ENCODE results near the gene CDX1.

CDX1 gene

DNA sequence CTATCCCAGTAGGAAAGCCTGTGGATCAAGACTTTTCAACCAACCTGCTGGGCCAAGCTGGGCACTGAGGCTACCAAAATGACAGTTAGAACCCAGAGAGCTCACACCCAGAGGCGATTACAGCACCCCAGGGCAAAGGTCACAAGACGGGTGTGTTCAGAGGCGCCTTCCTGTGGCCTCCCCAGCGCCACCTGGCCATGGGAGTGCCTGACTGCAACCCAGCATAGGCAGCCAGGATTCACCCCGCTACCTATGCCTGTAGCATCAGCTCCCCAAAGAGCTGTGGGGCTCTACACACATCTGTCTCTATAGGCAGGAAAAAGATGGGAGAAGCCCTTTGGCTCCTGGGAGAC lies 44.4 kb upstream of the CDX1 start:
- Histone ChIP-seq H3K4me1 (peaks cover 0 to 62% (median 13%) of the 10 kb centered on the region in 10 experiments; a peak in 10 of 20 replicates), H3K27ac (peak overlapping the region in 8 of 11 experiments; percentile 7 to 58 (median 36); a peak in 11 of 22 replicates), H3K27me3 (no peaks in the 10 kb centered on the region), H3K9me3 (replicated peaks in 1 of 11) (no peaks in the 10 kb centered on the region), H3K4me2 (peak overlapping the region in 5 of 11 experiments; percentile 3 to 85 (median 56); a peak in 7 of 22 replicates), H3K36me3 (peaks cover 0 to 98% (median 96%) of the 10 kb centered on the region in 11 experiments; a peak in 18 of 22 replicates), H3K9ac (peak overlapping the region in 6 of 11 experiments; percentile 5 to 28 (median 17); a peak in 4 of 22 replicates), H3K4me3 (no peak overlapping the region), H4K20me1 (no peaks in the 10 kb centered on the region)
- TF ChIP-seq Cebpa-rat (IDR thresholded peaks at IDR 0.05) = no peak

DNA sequence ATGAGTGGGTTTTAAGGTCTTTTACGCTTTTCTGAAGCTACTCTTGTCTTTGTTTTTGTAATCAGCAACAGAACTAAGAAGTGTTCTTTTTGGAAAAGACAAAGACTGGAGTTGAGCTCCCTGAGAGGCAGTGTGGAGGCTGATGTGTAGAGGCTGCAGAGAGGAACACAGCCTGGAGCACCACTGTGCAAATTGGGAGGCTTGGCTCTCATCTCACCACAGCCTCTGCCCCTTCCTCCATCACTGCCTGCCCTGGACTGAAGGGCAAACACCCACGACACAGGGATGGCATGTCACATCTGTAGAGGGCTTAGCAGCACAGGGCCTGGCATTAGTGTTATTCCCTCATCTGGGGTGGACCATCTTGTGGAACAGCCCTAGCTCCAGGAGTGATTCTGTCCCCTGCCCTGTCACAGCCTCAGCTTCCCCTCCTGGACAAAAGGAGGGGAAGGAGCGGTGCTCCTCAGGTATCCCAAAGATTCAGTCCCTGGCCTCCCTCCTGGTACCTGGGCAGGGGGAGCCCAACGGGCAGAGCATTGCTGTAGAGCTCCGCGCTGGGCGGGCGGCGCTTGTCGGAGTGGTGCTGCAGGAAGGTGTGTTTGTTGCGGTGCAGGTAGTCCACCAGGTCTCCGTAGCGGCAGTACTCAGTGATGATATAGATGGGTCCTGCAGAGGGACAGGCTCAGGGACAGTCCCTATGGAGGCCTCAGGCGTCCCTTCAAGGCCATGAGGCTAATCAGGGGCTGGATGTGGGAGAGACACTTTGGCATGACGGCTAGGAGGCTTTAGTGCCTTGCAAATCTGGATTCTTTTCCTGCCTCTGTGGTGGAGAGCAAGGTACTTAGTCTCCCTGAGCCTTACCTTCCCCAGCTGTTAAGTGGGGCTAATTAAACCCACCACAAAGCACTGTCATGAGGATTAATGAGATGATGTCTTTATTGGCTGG lies 43.8 kb upstream of the CDX1 start:
- H3K4me3 ChIP-seq = no peak overlapping the region
- peak overlapping the region in 9 of 11 experiments; percentile 9 to 58 (median 43); a peak in 12 of 22 replicates for H3K27ac ChIP-seq
- H3K27me3 ChIP-seq = no peaks in the 10 kb centered on the region
- H4K20me1 ChIP-seq = no peaks in the 10 kb centered on the region
- TF ChIP-seq Cebpa-rat (IDR thresholded peaks at IDR 0.05) = no peak
- H3K4me1 ChIP-seq = peaks cover 0 to 55% (median 13%) of the 10 kb centered on the region in 10 experiments; a peak in 10 of 20 replicates
- peak overlapping the region in 5 of 11 experiments; percentile 3 to 85 (median 56); a peak in 7 of 22 replicates for H3K4me2 ChIP-seq
- H3K9me3 ChIP-seq (replicated peaks in 1 of 11) = no peaks in the 10 kb centered on the region
- peak overlapping the region in 8 of 11 experiments; percentile 5 to 28 (median 15); a peak in 7 of 22 replicates for H3K9ac ChIP-seq
- peaks cover 0 to 98% (median 94%) of the 10 kb centered on the region in 11 experiments; a peak in 18 of 22 replicates for H3K36me3 ChIP-seq

DNA sequence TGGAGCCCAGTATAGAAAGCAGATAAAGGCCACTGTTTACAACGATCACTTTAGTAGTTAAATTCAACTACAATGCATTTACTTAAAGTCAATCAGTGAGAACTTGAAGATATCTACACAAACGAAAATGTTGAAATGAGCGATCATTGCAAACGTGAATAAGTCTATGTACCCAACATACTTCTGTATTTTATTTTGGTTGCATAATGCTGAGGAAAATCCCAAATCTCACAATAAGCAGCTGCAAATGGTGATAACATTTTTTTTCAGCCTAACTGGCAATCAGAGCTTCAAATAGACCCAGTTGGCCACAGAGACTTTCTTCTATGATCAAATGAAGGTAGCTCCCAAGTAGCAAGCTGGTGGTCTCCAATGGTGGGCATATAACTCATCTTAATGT lies 43.0 kb upstream of the CDX1 start:
- no peak overlapping the region for H3K4me3 ChIP-seq
- H3K27ac ChIP-seq = peak overlapping the region in 6 of 11 experiments; percentile 26 to 76 (median 58); a peak in 8 of 22 replicates
- no peak for TF ChIP-seq Cebpa-rat (IDR thresholded peaks at IDR 0.05)
- peaks cover 0 to 98% (median 94%) of the 10 kb centered on the region in 11 experiments; a peak in 18 of 22 replicates for H3K36me3 ChIP-seq
- H3K9me3 ChIP-seq (replicated peaks in 1 of 11) = no peaks in the 10 kb centered on the region
- H3K4me2 ChIP-seq = peak overlapping the region in 3 of 11 experiments; percentile 60 to 85 (median 80); a peak in 5 of 22 replicates
- H3K9ac ChIP-seq = peak overlapping the region in 4 of 11 experiments; percentile 35 to 51 (median 40); a peak in 6 of 22 replicates
- H3K27me3 ChIP-seq = no peaks in the 10 kb centered on the region
- no peaks in the 10 kb centered on the region for H4K20me1 ChIP-seq
- H3K4me1 ChIP-seq = peaks cover 0 to 57% (median 21%) of the 10 kb centered on the region in 10 experiments; a peak in 16 of 20 replicates

DNA sequence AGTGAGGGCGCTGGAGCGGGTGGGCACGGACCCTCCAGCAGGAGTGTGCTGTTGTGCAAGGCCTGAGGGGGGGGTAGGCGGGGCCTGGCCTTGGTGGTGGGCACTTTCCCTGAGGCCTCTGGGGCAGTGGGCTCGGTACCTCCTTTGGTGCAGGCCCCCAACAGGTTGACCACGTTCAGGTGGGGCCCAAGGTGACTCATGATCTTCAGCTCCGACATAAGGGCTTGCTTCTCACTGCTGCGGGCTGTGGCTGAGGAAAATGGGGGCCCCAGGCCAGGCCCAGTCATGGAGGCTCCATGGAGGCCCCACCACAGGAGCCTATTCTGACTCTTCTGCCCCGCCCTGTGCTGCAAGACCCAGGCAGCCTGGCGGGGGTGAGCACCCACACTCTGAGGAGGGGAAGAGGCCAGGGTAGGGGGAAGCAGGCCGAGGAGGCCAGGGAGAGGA lies 42.4 kb upstream of the CDX1 start:
- peak overlapping the region in 3 of 11 experiments; percentile 60 to 85 (median 80); a peak in 6 of 22 replicates for H3K4me2 ChIP-seq
- no peaks in the 10 kb centered on the region for H4K20me1 ChIP-seq
- H3K4me3 ChIP-seq = no peak overlapping the region
- TF ChIP-seq Cebpa-rat (IDR thresholded peaks at IDR 0.05) = no peak
- peak overlapping the region in 8 of 11 experiments; percentile 21 to 76 (median 54); a peak in 12 of 22 replicates for H3K27ac ChIP-seq
- no peaks in the 10 kb centered on the region for H3K27me3 ChIP-seq
- H3K4me1 ChIP-seq = peaks cover 0 to 56% (median 25%) of the 10 kb centered on the region in 10 experiments; a peak in 16 of 20 replicates
- H3K36me3 ChIP-seq = peaks cover 0 to 98% (median 94%) of the 10 kb centered on the region in 11 experiments; a peak in 18 of 22 replicates
- H3K9me3 ChIP-seq (replicated peaks in 1 of 11) = no peaks in the 10 kb centered on the region
- peak overlapping the region in 5 of 11 experiments; percentile 26 to 51 (median 38); a peak in 8 of 22 replicates for H3K9ac ChIP-seq

DNA sequence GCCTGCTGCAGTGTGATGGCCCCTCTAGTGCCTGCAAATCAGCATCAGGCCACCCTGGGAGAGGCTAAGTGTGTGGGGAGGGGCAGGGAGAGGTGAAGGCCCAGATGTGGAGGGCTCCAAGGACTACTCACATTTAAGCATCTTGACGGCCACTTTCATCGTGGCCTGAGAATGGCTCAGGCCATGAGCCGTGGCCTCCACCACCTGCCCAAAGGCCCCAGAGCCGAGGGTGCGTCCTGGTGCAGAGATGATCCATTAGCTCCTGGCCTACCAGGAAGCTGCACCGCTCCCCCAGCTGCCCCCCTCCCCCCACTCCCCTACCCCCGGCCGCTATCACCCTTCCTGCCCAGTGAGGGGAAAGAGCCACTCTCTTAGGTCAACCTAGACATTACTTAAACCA lies 42.0 kb upstream of the CDX1 start:
- H3K27ac ChIP-seq = peak overlapping the region in 8 of 11 experiments; percentile 21 to 76 (median 54); a peak in 12 of 22 replicates
- H3K4me2 ChIP-seq = peak overlapping the region in 3 of 11 experiments; percentile 60 to 85 (median 80); a peak in 6 of 22 replicates
- H4K20me1 ChIP-seq = no peaks in the 10 kb centered on the region
- no peak overlapping the region for H3K4me3 ChIP-seq
- peaks cover 0 to 98% (median 94%) of the 10 kb centered on the region in 11 experiments; a peak in 18 of 22 replicates for H3K36me3 ChIP-seq
- no peak for TF ChIP-seq Cebpa-rat (IDR thresholded peaks at IDR 0.05)
- no peaks in the 10 kb centered on the region for H3K27me3 ChIP-seq
- peak overlapping the region in 5 of 11 experiments; percentile 26 to 51 (median 38); a peak in 5 of 22 replicates for H3K9ac ChIP-seq
- peaks cover 0 to 54% (median 27%) of the 10 kb centered on the region in 10 experiments; a peak in 16 of 20 replicates for H3K4me1 ChIP-seq
- no peaks in the 10 kb centered on the region for H3K9me3 ChIP-seq (replicated peaks in 1 of 11)

DNA sequence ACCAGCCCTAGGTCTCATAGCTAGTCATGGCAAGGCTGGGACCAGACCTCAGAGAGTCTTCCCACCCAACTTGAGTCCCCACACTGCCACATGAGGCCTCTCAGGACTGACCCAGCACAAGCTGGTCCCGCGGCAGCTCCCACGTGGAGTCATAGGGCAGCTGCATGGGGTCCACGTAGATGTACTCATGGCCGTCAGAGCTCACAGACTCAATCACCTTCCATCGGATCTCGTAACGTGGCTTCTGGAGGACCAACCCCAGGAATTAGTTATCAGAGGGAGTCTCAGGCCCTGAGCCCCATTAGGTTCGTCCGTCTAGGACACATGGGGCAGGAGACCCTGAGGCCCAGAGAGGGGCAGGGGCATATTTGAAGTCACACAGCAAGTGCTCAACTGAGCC lies 41.2 kb upstream of the CDX1 start:
- H3K4me1 ChIP-seq = peaks cover 3 to 59% (median 32%) of the 10 kb centered on the region in 10 experiments; a peak in 17 of 20 replicates
- peak overlapping the region in 7 of 11 experiments; percentile 13 to 37 (median 21); a peak in 6 of 22 replicates for H3K27ac ChIP-seq
- H3K9me3 ChIP-seq (replicated peaks in 1 of 11) = no peaks in the 10 kb centered on the region
- peaks cover 0 to 98% (median 93%) of the 10 kb centered on the region in 11 experiments; a peak in 18 of 22 replicates for H3K36me3 ChIP-seq
- H3K9ac ChIP-seq = 0 out of 22 replicates have a peak overlapping the region, but pooled peaks of 3 of the 11 experiments have one; percentile 5 to 15 (median 9)
- no peak for TF ChIP-seq Cebpa-rat (IDR thresholded peaks at IDR 0.05)
- H4K20me1 ChIP-seq = no peaks in the 10 kb centered on the region
- H3K4me2 ChIP-seq = peak overlapping the region in 1 of 11 experiments; percentile 27; a peak in 1 of 22 replicates
- no peaks in the 10 kb centered on the region for H3K27me3 ChIP-seq
- no peak overlapping the region for H3K4me3 ChIP-seq

DNA sequence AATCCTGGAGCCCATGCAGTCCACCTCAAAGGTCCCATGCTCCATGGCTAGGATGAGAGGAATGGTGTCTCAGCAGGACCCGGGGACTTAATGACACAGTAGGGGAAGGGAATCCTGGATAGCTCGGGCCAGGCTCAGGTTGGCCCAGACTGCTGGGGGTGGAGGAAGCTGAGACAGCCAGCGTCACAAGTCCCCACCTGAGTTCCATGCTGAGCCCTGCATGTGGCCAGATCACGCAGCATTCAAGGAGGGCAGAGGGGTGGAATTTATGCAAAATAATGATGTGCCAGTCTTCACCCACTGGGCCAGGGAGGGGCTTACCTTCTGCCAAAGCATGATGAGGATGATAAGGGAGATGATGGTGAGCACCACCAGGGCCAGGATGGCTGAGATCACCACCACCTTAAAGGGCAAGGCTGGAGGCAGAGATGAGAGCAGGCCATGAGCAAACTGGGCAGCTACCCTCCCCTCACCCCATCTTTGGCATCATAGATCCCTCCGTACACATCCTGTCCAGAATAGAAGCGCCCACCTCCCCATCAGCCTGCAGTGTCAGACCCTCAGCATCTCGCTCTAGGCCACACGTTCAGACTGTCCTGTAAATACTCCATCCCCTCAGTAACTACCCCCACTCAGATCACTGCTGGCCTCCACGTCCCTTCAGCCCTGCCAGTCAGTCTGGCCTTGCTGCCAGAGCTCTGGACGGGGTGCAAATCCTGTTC lies 40.2 kb upstream of the CDX1 start:
- H3K27ac ChIP-seq = peak overlapping the region in 5 of 11 experiments; percentile 3 to 64 (median 20); a peak in 5 of 22 replicates
- peaks cover 0 to 96% (median 90%) of the 10 kb centered on the region in 11 experiments; a peak in 18 of 22 replicates for H3K36me3 ChIP-seq
- no peaks in the 10 kb centered on the region for H3K27me3 ChIP-seq
- H3K4me3 ChIP-seq = no peak overlapping the region
- no peaks in the 10 kb centered on the region for H4K20me1 ChIP-seq
- H3K9me3 ChIP-seq (replicated peaks in 1 of 11) = no peaks in the 10 kb centered on the region
- H3K4me1 ChIP-seq = peaks cover 10 to 67% (median 40%) of the 10 kb centered on the region in 10 experiments; a peak in 18 of 20 replicates
- H3K4me2 ChIP-seq = no peak overlapping the region
- H3K9ac ChIP-seq = peak overlapping the region in 5 of 11 experiments; percentile 0 to 16 (median 9); a peak in 3 of 22 replicates
- no peak for TF ChIP-seq Cebpa-rat (IDR thresholded peaks at IDR 0.05)

DNA sequence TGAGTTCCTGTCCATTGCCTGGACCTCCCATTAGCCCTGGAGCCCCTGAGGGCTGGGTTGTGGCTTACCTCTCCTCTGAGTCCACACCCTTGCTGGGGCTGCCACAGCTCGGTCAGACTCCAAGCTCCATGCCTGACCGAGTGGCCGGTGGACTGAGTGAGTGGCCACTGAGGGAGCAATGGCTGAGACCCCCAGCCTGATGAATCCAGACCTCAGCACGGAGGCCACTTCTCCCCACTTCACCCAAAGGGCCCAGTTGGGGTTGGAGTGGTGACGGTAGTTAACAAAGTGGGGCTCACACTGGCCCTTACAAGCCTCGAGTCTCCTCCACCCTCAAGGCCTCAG lies 39.7 kb upstream of the CDX1 start:
- peak overlapping the region in 6 of 11 experiments; percentile 0 to 21 (median 12); a peak in 2 of 22 replicates for H3K9ac ChIP-seq
- H3K36me3 ChIP-seq = peaks cover 0 to 96% (median 90%) of the 10 kb centered on the region in 11 experiments; a peak in 18 of 22 replicates
- H3K27ac ChIP-seq = peak overlapping the region in 5 of 11 experiments; percentile 3 to 64 (median 20); a peak in 6 of 22 replicates
- H3K4me2 ChIP-seq = no peak overlapping the region
- H3K4me3 ChIP-seq = no peak overlapping the region
- TF ChIP-seq Cebpa-rat (IDR thresholded peaks at IDR 0.05) = no peak
- H3K9me3 ChIP-seq (replicated peaks in 1 of 11) = no peaks in the 10 kb centered on the region
- no peaks in the 10 kb centered on the region for H4K20me1 ChIP-seq
- no peaks in the 10 kb centered on the region for H3K27me3 ChIP-seq
- H3K4me1 ChIP-seq = peaks cover 15 to 69% (median 44%) of the 10 kb centered on the region in 10 experiments; a peak in 19 of 20 replicates

Data from BLaER1 treated with 17β-estradiol and CSF1 and Interleukin-3, amounts not matched to agents 10 nM and 100 nM (cell line).